PC-9 (cell line): ENCODE measurements around the gene BANP.

Source experiments
- EZH2 ChIP-seq: fragments of 200-600 bp; sonication (generic); IDR thresholded peaks from 2 replicates; pipeline ENCODE4 v1.8.0; 2017; ENCODE audit warnings: antibody characterized with exemption, low read depth
- TF ChIP-seq, protein P1 (sequence below): fragments of 200-600 bp; sonication (generic); conservative IDR thresholded peaks from 2 replicates; pipeline ENCODE4 v1.6.1; 2017; ENCODE audit warnings: mixed run types, antibody characterized with exemption, mild to moderate bottlenecking, moderate library complexity

DNA sequence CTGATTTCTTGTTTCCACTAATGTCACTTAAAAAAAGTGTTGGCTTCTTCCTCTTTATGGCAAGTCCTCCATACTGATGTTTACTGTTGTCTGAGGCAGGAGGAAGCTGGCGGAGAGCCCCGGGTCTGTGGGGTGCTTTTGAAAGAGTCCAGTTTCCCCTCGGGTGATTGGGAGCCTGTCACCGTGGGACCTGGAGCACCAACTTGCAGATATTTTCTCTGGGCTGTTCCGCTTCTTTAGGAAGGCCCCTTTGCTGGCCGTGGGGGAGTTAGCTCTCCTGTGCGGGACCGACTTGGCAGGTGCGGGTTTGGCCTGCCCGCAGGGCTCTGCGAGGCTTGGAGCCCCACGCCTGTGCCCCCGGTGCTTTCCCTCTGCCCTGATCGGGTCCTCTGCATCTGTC, 3.1 kb downstream of the BANP start:
- TF ChIP-seq, protein P1, sequence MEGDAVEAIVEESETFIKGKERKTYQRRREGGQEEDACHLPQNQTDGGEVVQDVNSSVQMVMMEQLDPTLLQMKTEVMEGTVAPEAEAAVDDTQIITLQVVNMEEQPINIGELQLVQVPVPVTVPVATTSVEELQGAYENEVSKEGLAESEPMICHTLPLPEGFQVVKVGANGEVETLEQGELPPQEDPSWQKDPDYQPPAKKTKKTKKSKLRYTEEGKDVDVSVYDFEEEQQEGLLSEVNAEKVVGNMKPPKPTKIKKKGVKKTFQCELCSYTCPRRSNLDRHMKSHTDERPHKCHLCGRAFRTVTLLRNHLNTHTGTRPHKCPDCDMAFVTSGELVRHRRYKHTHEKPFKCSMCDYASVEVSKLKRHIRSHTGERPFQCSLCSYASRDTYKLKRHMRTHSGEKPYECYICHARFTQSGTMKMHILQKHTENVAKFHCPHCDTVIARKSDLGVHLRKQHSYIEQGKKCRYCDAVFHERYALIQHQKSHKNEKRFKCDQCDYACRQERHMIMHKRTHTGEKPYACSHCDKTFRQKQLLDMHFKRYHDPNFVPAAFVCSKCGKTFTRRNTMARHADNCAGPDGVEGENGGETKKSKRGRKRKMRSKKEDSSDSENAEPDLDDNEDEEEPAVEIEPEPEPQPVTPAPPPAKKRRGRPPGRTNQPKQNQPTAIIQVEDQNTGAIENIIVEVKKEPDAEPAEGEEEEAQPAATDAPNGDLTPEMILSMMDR, result no peak
- no peak for TF ChIP-seq EZH2
